GM10266 (cell line): ENCODE data around the gene PARP6.

Source experiments
- DNase-seq: peaks from one replicate; pipeline ENCODE4 v3.0.0; 2012; ENCODE audit errors: extremely low spot score
- TF ChIP-seq, protein P1 (sequence below): IDR thresholded peaks from 2 replicates; pipeline ENCODE4 v1.5.1; 2012; ENCODE audit warnings: mild to moderate bottlenecking, low read depth; ENCODE audit not compliant: control insufficient read depth, insufficient read depth; ENCODE audit errors: missing control alignments

PARP6 gene, protein sequence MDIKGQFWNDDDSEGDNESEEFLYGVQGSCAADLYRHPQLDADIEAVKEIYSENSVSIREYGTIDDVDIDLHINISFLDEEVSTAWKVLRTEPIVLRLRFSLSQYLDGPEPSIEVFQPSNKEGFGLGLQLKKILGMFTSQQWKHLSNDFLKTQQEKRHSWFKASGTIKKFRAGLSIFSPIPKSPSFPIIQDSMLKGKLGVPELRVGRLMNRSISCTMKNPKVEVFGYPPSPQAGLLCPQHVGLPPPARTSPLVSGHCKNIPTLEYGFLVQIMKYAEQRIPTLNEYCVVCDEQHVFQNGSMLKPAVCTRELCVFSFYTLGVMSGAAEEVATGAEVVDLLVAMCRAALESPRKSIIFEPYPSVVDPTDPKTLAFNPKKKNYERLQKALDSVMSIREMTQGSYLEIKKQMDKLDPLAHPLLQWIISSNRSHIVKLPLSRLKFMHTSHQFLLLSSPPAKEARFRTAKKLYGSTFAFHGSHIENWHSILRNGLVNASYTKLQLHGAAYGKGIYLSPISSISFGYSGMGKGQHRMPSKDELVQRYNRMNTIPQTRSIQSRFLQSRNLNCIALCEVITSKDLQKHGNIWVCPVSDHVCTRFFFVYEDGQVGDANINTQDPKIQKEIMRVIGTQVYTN

DNA sequence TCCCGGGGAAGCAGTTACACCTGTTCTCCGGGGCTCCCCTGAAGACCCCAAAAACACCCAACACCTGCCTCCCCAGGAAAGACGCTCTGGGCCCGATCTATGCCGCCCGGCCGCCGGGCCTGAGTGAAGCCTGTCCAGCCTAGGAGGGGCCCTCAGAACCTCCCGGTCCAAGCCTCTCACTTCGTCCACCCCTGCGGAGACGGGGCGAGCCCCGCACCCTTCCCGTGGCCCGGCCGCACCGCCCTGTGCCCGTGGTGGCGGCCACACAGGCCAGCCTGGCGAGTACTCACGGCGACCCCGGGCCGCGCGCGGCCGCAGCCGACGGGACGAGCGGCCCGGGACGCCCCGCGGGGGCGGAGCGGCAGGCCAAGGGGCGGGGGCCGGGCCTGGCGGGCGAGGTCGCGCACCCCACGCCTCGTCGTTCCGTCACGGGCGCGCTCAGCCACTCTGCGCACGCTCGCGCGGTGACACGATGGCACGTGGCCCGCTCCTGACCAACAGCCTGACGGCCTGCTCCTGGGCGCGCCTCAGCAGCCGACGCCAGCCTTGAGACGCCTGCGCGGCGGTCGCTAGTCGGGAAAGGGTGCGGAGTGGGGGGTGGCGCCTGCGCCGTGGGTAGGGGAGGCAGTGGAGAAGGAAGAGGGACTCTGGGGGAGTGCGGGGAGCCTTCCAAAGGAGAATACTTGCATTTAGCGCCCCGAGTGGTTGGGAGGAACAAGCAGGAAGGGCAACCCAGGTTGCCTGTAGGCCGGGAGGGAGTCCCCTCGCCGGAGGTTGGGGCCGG lies at the start of gene PARP6:
Gene PARP6, minus strand, starts transcription at position 342 of the 784 bp plus-strand sequence. CDS start 5,077 bp downstream, outside the sequence.
- TF ChIP-seq, protein P1, sequence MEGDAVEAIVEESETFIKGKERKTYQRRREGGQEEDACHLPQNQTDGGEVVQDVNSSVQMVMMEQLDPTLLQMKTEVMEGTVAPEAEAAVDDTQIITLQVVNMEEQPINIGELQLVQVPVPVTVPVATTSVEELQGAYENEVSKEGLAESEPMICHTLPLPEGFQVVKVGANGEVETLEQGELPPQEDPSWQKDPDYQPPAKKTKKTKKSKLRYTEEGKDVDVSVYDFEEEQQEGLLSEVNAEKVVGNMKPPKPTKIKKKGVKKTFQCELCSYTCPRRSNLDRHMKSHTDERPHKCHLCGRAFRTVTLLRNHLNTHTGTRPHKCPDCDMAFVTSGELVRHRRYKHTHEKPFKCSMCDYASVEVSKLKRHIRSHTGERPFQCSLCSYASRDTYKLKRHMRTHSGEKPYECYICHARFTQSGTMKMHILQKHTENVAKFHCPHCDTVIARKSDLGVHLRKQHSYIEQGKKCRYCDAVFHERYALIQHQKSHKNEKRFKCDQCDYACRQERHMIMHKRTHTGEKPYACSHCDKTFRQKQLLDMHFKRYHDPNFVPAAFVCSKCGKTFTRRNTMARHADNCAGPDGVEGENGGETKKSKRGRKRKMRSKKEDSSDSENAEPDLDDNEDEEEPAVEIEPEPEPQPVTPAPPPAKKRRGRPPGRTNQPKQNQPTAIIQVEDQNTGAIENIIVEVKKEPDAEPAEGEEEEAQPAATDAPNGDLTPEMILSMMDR = peak; percentile 82
- DNase-seq = peak; percentile 98

DNA sequence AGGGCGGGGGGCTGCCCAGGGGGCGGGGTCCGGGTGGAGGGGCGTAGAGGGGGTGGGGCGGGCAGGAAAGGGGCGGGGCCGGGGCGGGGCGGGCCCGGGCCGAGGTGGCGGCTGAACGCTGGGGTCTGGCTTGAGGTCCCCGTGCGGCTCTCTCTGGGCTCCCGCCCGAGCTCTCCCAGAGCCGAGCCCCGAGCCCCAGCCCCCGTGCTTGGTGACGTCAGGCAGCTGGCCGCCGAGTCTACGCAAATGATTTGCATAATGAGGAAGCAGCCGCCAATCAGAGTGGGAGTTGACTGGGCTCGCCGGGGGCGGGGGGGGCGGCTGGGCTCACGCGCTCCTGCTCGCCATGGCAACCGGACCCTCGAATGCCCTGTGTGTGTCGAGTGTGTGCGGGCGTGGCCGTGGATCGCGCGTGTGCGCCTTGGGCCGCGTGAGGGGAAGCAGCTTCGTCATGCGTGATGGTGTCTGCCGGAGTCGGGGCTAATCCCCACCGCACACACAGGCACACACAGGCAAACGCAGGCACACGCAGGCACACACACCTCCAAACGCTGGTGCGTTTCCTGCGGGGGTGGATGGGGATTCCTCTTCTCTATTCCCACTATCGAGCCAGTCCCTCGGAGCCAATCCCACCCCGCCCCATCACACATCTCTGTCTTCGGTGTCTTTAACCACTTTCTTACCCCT lies 47.8 kb upstream of the PARP6 start, which contains the start of gene CELF6:
Gene CELF6, minus strand, starts transcription at position 173 of the 687 bp plus-strand sequence. CDS start 283 bp downstream, outside the sequence.
- peak; percentile 91 for DNase-seq

DNA sequence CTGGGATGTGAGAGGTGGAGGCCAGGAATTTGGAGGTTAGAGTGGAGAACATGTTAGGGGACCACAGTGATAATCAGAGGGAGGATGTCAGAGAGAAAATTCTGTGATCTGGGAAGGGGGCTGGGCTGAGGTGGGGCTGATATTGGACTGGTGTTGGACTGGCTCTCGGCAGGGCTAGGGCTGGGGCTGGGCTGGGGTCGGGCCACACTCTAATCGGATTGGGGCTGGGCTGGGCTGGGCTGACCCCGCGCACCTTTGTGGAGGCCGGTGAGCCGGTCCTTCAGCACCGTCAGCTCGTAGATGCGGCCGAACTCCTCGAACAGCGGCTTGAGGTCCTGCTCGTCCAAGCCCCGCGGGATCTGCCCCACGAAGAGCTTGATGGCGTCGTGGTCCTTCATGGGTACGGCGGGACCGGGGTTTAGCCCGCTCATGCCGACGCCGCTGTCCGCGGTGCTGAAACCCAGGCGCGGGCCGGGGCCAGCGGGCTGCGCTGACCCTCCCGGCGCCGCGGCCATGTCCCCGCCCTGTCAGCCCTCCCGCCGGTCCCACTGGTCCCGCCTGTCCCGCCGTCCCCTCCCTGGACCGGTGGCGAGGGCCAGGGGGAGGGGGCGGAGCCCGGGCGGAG lies 47.1 kb upstream of the PARP6 start:
- TF ChIP-seq, protein P1 = no peak
- DNase-seq = peak; percentile 71

More for the DNA sequence above, 47.8 kb upstream of the PARP6 start, which contains the start of gene CELF6:
- TF ChIP-seq, protein P1 = no peak

DNA sequence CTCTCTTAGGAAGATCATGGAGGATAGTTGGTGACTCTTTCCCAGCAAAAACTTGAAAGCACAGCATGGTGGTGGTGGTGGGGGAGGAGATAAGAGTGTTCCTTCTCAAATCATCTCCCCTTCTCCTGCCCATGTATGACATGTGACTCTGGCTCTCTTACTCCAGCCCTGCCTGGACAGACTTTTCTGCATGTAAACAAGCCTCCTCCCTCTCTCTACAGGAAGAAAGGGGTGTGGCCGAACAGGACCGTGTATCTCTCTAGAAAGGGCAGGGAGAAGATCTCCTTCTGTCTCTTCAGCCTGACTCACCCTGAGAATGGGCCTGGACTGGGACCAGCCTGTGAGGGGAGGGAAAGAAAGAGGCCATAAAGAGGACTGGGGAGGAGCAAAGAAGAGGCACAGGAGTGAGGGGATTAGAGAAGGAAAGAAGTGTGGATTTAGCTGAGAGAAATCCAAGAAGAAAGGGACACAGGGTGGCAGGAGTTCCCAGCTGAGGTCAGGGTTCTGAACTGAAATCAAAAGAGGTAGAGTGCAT lies 46.1 kb upstream of the PARP6 start:
- TF ChIP-seq, protein P1 = no peak
- DNase-seq = no peak

DNA sequence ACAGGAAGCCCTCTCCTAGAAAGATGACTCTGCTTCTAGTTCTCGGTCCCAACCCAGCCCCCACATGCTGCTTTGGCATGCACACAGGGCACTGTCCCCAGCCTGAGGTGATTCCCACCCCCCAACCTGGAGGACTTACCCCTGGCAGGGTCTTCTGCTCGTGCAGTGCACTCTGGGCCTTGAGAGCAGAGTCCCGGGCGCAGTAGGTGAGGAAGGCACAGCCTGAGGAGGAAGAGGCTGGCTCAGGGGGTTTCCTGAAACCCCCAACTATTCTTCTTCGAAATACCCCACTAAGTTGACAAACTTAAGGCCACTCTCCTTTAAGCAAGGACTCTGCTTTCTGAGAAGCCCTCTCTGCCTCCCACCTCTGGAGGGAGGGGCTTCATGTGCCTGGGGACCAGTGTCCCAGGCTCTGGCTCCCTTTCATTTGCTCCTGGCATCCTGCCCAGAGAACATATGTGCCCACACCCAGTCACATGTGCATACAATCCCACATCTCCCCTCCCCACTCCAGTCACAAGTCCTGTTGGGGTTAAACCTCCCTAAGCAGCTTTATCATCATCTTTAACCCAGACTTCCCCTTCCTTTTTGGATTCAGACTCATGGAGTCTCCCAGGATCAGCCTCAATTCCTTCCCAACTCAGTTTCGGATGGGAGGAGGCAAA lies 43.5 kb upstream of the PARP6 start:
- TF ChIP-seq, protein P1 = no peak

DNA sequence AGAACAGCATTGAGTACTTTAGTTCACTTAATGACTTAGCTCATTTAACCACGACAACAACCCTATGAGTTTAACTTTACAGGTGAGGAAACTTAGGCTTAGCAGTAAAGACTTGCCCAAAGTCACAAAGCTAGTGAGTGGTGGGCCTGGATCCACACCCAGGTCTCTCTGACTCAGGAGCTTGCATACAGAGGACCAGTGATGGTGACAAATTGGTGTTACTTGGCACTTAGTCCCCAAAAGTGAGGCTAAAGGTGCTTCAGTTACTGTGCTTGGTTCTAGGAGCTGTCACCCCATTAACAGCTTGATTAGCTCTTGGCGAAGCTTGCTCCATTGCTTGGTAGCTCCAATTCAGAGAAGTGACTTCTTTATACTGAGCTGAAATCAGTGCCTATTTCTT lies 41.5 kb upstream of the PARP6 start:
- TF ChIP-seq, protein P1 = no peak
- no peak for DNase-seq

More for the DNA sequence above, 43.5 kb upstream of the PARP6 start:
- no peak for DNase-seq
